ENCODE data around the gene GLRX5.

Gene GLRX5

DNA sequence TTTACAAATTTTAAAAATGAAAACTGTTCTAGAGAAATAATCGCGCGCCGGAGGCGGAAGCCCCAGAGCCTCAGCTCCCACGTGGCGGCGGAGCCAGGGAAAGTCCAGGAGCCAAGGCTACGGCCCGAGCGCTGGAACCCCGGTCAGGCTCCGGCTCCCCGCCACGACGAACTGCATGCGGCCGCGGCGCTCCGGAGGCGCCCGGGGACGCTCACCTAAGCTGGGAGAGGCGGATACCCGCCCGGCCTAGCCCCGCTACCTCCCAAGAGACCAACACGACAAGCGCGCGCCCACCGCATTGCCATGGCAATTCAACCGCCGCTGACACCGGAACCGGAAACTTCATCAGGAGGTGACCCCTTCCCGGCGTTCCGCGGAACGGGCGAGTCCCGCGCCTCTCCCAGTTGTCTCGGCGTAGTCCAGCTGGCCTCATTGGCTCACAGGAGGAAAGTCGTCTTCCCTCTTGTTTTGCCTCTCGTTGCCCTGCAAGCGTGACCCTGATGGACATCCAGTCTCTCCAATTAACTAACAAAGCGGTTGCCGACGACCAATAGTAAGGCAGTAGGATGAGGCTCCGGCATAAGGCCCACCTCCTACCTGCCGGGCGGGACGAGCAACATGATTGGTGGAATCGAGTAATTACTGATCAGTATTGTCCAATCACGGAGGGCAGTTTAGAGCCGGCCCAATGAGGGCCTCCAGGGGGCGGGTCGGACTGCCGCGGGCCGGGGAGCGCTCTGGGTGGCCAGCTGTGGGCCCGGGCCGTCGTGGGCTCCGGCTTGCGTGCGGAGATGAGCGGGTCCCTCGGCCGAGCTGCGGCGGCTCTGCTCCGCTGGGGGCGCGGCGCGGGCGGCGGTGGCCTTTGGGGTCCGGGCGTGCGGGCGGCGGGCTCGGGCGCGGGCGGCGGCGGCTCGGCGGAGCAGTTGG, at the start of gene GLRX5:
TSS of gene GLRX5 (plus strand) at position 752 of the 927 bp plus-strand sequence. CDS start at position 792, 40 bp downstream.
- H3K27me3 ChIP-seq, result no peaks in the 10 kb centered on the region
- no peaks in the 10 kb centered on the region for H3K9me3 ChIP-seq
- H3K4me3 ChIP-seq, result peak within 1 kb of the TSS; percentile 94 to 95
- no peaks in the 10 kb centered on the region for H3K36me3 ChIP-seq
- DNase-seq, result peak; percentile 100
- peaks cover 0 to 69% (median 59%) of the 10 kb centered on the region in 4 donors for H3K4me1 ChIP-seq
- TF ChIP-seq, protein P1, sequence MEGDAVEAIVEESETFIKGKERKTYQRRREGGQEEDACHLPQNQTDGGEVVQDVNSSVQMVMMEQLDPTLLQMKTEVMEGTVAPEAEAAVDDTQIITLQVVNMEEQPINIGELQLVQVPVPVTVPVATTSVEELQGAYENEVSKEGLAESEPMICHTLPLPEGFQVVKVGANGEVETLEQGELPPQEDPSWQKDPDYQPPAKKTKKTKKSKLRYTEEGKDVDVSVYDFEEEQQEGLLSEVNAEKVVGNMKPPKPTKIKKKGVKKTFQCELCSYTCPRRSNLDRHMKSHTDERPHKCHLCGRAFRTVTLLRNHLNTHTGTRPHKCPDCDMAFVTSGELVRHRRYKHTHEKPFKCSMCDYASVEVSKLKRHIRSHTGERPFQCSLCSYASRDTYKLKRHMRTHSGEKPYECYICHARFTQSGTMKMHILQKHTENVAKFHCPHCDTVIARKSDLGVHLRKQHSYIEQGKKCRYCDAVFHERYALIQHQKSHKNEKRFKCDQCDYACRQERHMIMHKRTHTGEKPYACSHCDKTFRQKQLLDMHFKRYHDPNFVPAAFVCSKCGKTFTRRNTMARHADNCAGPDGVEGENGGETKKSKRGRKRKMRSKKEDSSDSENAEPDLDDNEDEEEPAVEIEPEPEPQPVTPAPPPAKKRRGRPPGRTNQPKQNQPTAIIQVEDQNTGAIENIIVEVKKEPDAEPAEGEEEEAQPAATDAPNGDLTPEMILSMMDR (IDR thresholded peaks at IDR 0.05), result peak in 1 of 2 experiments; percentile 50
- intact Hi-C loops (cut with DNase I; ENCODE audit: low total_unique reads), result no loop called here
- H3K27ac ChIP-seq, result peak within 1 kb of the TSS; percentile 88 to 92

DNA sequence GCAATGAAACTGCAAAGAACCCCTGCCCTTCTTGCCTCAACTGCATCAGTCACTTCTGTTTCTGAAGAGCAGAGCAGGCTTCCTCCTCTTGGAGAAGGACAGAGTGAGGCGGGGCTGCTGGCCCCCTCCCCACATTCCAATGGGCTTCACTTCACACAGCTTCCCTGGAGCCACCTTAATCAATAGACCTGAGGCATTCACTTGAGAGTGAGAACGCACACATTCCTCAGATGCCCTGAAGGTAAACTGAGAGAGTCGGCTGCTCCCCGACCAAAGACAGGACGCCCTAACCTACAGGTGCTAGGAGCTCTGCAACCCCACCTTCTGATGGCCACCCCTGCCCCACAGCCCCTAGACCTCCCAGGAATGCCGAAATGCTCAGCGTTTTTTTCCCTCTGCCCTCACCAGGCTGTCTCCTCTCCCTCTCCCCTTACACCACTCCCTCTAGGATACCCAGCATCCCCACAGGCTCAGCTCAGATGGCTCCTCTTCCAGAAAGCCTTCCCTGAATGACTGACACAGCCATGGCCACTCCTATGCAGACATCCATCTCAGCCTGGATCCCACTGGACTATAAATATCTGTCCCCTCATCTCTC, 49.5 kb upstream of the GLRX5 start:
- Histone ChIP-seq H3K36me3 (no peaks in the 10 kb centered on the region), H3K9me3 (no peaks in the 10 kb centered on the region), H3K4me3 (no peak overlapping the region), H3K4me1 (peaks cover 0 to 88% (median 51%) of the 10 kb centered on the region in 4 donors), H3K27ac (peak overlapping the region in 1 of 2 donors; percentile 14), H3K27me3 (no peaks in the 10 kb centered on the region)
- intact Hi-C loops (cut with DNase I; ENCODE audit: low total_unique reads), result no loop called here
- no peak for DNase-seq
- TF ChIP-seq, protein P1 (IDR thresholded peaks at IDR 0.05), result no peak

DNA sequence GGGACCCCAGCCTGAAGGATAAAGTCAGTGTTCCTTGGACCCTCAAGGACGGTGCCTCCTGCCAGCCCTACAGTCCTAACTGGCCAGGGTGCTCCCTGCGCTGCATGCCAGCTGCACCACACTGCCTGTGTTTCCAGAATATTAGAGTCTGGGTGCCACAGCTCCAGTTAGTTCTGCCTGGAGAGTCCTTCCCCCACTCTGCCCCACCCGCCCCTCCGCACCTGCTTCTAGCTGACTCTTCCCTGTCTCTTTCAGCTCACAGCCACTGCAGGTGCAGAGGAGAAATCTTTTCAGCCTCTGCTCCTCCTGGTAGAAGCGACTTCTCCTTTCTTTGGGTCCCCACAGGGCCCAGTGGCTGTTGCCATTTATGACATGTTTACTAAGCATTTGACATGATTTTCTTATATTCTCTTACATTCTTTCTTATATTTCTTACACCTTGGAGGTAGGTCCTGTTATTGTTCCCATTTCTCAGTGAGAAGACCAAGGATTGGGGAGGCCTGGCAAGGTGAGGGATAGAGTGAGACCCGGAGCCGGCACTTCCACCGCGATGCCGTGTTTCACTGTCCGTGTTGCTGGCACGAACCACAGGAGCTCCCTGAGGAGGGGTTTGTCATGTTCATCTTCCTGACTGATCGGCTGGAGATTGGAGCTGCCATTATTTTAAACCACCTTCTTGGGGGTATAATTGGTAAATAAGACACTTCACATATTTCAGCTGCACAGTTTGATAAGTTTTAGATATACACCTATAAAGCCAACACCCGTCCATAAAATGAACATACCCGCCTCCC, 47.8 kb upstream of the GLRX5 start:
- H3K4me3 ChIP-seq, result no peak overlapping the region
- peak overlapping the region in 1 of 2 donors; percentile 84 for H3K27ac ChIP-seq
- H3K36me3 ChIP-seq, result no peaks in the 10 kb centered on the region
- H3K9me3 ChIP-seq, result no peaks in the 10 kb centered on the region
- no peak for DNase-seq
- H3K4me1 ChIP-seq, result peaks cover 0 to 83% (median 52%) of the 10 kb centered on the region in 4 donors
- TF ChIP-seq, protein P1 (IDR thresholded peaks at IDR 0.05), result no peak
- intact Hi-C loops (cut with DNase I; ENCODE audit: low total_unique reads), result no loop called here
- no peaks in the 10 kb centered on the region for H3K27me3 ChIP-seq

DNA sequence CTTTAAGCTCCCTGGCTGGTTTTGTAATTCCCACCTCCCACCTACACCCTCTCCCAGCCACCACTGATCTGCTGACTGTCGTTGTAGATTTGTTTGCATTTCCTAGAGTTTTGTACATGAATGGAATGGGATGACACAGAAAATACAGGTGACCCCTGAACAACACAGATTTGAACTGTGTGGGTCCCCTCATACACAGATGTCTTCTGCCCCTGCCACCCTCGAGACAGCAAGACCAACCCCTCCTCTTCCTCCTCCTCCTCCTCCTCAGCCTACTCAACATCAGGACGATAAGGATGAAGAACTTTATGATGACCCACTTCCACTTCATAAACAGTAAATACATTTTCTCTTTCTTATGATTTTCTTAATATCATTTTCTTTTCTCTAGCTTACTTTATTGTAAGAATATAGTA, 47.2 kb upstream of the GLRX5 start:
- H3K27me3 ChIP-seq, result no peaks in the 10 kb centered on the region
- DNase-seq, result no peak
- TF ChIP-seq, protein P1 (IDR thresholded peaks at IDR 0.05), result no peak
- intact Hi-C loops (cut with DNase I; ENCODE audit: low total_unique reads), result no loop called here
- peak overlapping the region; percentile 81 to 84 for H3K27ac ChIP-seq
- H3K36me3 ChIP-seq, result no peaks in the 10 kb centered on the region
- no peak overlapping the region for H3K4me3 ChIP-seq
- no peaks in the 10 kb centered on the region for H3K9me3 ChIP-seq
- peaks cover 0 to 77% (median 47%) of the 10 kb centered on the region in 4 donors for H3K4me1 ChIP-seq
